HepG2 (cell line): ENCODE data around the gene ZFR. TPM values are rescaled to one million over a fixed set of nuclear protein-coding genes. Genes with fewer than 3 reads are reported as not detected.
A peak's percentile ranks its signal among the peaks of the same experiment; 100 is the strongest.

Experiments
- ATF4 ChIP-seq, 2 experiments: fragments of 450-650 bp in 1 of 2; sonication (generic) in 1 of 2; formaldehyde crosslinking; IDR thresholded peaks; 2 replicates each; pipeline versions ENCODE4 v1.5.0 to v1.8.0; 2020 to 2022; ENCODE audit warnings: mild to moderate bottlenecking in 1 of 2, missing genetic modification reagents in 1 of 2
- BCL6 ChIP-seq: IDR thresholded peaks from 2 replicates; pipeline ENCODE4 v1.6.1; 2016; ENCODE audit warnings: missing genetic modification reagents, missing compliant biosample characterization
- CC2D1A ChIP-seq: sonication (generic); formaldehyde crosslinking; IDR thresholded peaks from 2 replicates; pipeline ENCODE4 v1.8.1; 2023; ENCODE audit warnings: mild to moderate bottlenecking, missing genetic modification reagents
- GATAD2A ChIP-seq: IDR thresholded peaks from 2 replicates; pipeline ENCODE4 v1.6.1; 2016
- HDAC1 ChIP-seq: sonication (generic); formaldehyde crosslinking; IDR thresholded peaks from 2 replicates; pipeline ENCODE4 v1.5.1; 2020; ENCODE audit warnings: mild to moderate bottlenecking, missing genetic modification reagents
- HOMEZ ChIP-seq: IDR thresholded peaks from 2 replicates; pipeline ENCODE4 v1.6.1; 2016; ENCODE audit warnings: low read depth
- KDM3A ChIP-seq: IDR thresholded peaks from 2 replicates; pipeline ENCODE4 v1.6.1; 2018; ENCODE audit warnings: low read depth, missing compliant biosample characterization
- KDM6A ChIP-seq: IDR thresholded peaks from 2 replicates; pipeline ENCODE4 v1.6.1; 2016; ENCODE audit warnings: low read depth
- MLX ChIP-seq: IDR thresholded peaks from 2 replicates; pipeline ENCODE4 v1.6.1; 2016
- PLSCR1 ChIP-seq: sonication (generic); formaldehyde crosslinking; IDR thresholded peaks from 2 replicates; pipeline ENCODE4 v1.5.0; 2020; ENCODE audit warnings: missing genetic modification reagents, mild to moderate bottlenecking, borderline replicate concordance
- POGZ ChIP-seq: sonication (generic); formaldehyde crosslinking; IDR thresholded peaks from 2 replicates; pipeline ENCODE4 v1.4.0; 2020; ENCODE audit warnings: mild to moderate bottlenecking, missing genetic modification reagents
- POLR2AphosphoS5 ChIP-seq: IDR thresholded peaks from 2 replicates; pipeline ENCODE4 v1.6.1; 2012; ENCODE audit warnings: low read depth, low read length
- SOX13 ChIP-seq, 3 experiments: fragments of 450-650 bp in 1 of 3; sonication (generic) in 1 of 3; formaldehyde crosslinking in 1 of 3; IDR thresholded peaks in 2 of 3; conservative IDR thresholded peaks in 1 of 3; 2 replicates each; pipeline versions ENCODE4 v1.5.0 to v1.6.1; 2016 to 2020; ENCODE audit warnings: antibody characterized with exemption in 1 of 3, mild to moderate bottlenecking in 1 of 3, missing compliant biosample characterization in 1 of 3, missing genetic modification reagents in 1 of 3, moderate library complexity in 1 of 3
- SRSF9 ChIP-seq: fragments of 200-400 bp; formaldehyde crosslinking; IDR thresholded peaks from 2 replicates; pipeline ENCODE4 v1.6.1; 2018; ENCODE audit warnings: borderline replicate concordance, mild to moderate bottlenecking, low read depth, low read length; ENCODE audit not compliant: insufficient read depth, poor library complexity, severe bottlenecking
- TEAD2 ChIP-seq: sonication (generic); formaldehyde crosslinking; IDR thresholded peaks from 2 replicates; pipeline ENCODE4 v1.9.0; 2021; ENCODE audit warnings: missing genetic modification reagents
- ZBTB7B ChIP-seq: sonication (generic); formaldehyde crosslinking; IDR thresholded peaks from 2 replicates; pipeline ENCODE4 v1.4.0; 2020; ENCODE audit warnings: missing genetic modification reagents
- ZFP91 ChIP-seq: sonication (generic); formaldehyde crosslinking; IDR thresholded peaks from 2 replicates; pipeline ENCODE4 v1.9.0; 2022; ENCODE audit warnings: missing genetic modification reagents, mild to moderate bottlenecking, borderline replicate concordance
- ZMAT5 ChIP-seq: sonication (generic); formaldehyde crosslinking; IDR thresholded peaks from 2 replicates; pipeline ENCODE4 v1.5.0; 2020; ENCODE audit warnings: mild to moderate bottlenecking, low read depth, missing genetic modification reagents, borderline replicate concordance
- ZNF543 ChIP-seq: sonication (generic); formaldehyde crosslinking; IDR thresholded peaks from 2 replicates; pipeline ENCODE4 v1.4.0; 2020; ENCODE audit warnings: mild to moderate bottlenecking, missing genetic modification reagents
- ZNF557 ChIP-seq: sonication (generic); formaldehyde crosslinking; IDR thresholded peaks from 2 replicates; pipeline ENCODE4 v1.4.0; 2020; ENCODE audit warnings: missing genetic modification reagents
- ZNF605 ChIP-seq: sonication (generic); formaldehyde crosslinking; IDR thresholded peaks from 2 replicates; pipeline ENCODE4 v1.8.0; 2022; ENCODE audit warnings: mild to moderate bottlenecking, missing genetic modification reagents
- ZNF672 ChIP-seq: sonication (generic); formaldehyde crosslinking; IDR thresholded peaks from 2 replicates; pipeline ENCODE4 v1.8.1; 2022; ENCODE audit warnings: missing genetic modification reagents
- ZNF703 ChIP-seq: sonication (generic); formaldehyde crosslinking; IDR thresholded peaks from 2 replicates; pipeline ENCODE4 v1.5.1; 2020; ENCODE audit warnings: missing genetic modification reagents, mild to moderate bottlenecking, moderate library complexity, borderline replicate concordance
- ZSCAN12 ChIP-seq: sonication (generic); formaldehyde crosslinking; IDR thresholded peaks from 2 replicates; pipeline ENCODE4 v1.9.0; 2021; ENCODE audit warnings: mild to moderate bottlenecking, missing genetic modification reagents
- polyA plus RNA-seq, 8 experiments: library from polyadenylated mRNA; depleted of rRNA in 3 of 8; stranded (reverse) in 7 of 8; unstranded in 1 of 8; fragments of >200 nt; fragmentation: Illumina TruSeq in 4 of 8; extraction: Trizol in 4 of 8; gene quantifications; 2 replicates each; pipeline versions ENCODE4 v1.2.1 to v1.2.3, GENCODE V29; 2011 to 2016; ENCODE audit warnings: low read depth in 4 of 8, missing spikeins in 1 of 8, mixed read lengths in 1 of 8; ENCODE audit not compliant: insufficient read depth in 1 of 8
- total RNA-seq, 5 experiments: library from RNA; depleted of rRNA; stranded (reverse); fragments of >200 nt; fragmentation: Illumina TruSeq; extraction: Trizol; gene quantifications; 2 replicates each; pipeline ENCODE4 v1.2.3, GENCODE V29; 2016; ENCODE audit warnings: low read depth in 1 of 5

The ZFR gene
- total and polyA plus RNA-seq, 2 of the 13 experiments (the other 11 are each of a cell fraction or from before 2014, with no cell fraction given), result 89.0 to 92.8 TPM

- no peak for TF ChIP-seq ZNF672 (CRISPR knock-in tag)
- no peak for TF ChIP-seq HOMEZ (CRISPR knock-in tag)
- no peak for TF ChIP-seq ZBTB7B (CRISPR knock-in tag)
- 0 out of 2 replicates have a peak, but pooled peaks have one; percentile 6 for TF ChIP-seq ZNF543 (CRISPR knock-in tag)
- TF ChIP-seq KDM6A (CRISPR knock-in tag), result no peak
- TF ChIP-seq PLSCR1 (CRISPR knock-in tag), result no peak
- no peak for TF ChIP-seq CC2D1A (CRISPR knock-in tag)
- peak in 1 of 2 experiments; percentile 8; a peak in 1 of 4 replicates for TF ChIP-seq ATF4 (CRISPR knock-in tag; IDR thresholded peaks at IDR 0.05)
- no peak for TF ChIP-seq ZNF703
- no peak for TF ChIP-seq MLX (CRISPR knock-in tag)
- TF ChIP-seq HDAC1 (CRISPR knock-in tag), result no peak
- no peak for TF ChIP-seq TEAD2 (CRISPR knock-in tag)
- no peak for TF ChIP-seq POLR2AphosphoS5
- TF ChIP-seq KDM3A (CRISPR knock-in tag), result no peak
- TF ChIP-seq ZMAT5 (CRISPR knock-in tag), result no peak
- no peak for TF ChIP-seq ZSCAN12 (CRISPR knock-in tag)
- TF ChIP-seq SRSF9, result no peak
- peak; percentile 3; the same call in 1 of the 2 replicates for TF ChIP-seq ZNF605 (CRISPR knock-in tag)
- no peak for TF ChIP-seq BCL6
- no peak for TF ChIP-seq SOX13 (IDR thresholded peaks at IDR 0.05)
- TF ChIP-seq SOX13 (CRISPR knock-in tag; conservative IDR thresholded peaks at IDR 0.05 in 1 of 2, IDR thresholded peaks at IDR 0.05 in 1 of 2), result 0 out of 4 replicates have a peak, but pooled peaks of 1 of the 2 experiments have one; percentile 19
- no peak; the same call in 1 of the 2 replicates for TF ChIP-seq POGZ (CRISPR knock-in tag)
- TF ChIP-seq ZNF557 (CRISPR knock-in tag), result no peak
- TF ChIP-seq ZFP91 (CRISPR knock-in tag), result peak; percentile 36; the same call in 1 of the 2 replicates
- peak; percentile 33; the same call in 1 of the 2 replicates for TF ChIP-seq GATAD2A (CRISPR knock-in tag)
Observed at GRCh38 chr5:32330126-32330971, 114.2 kb downstream of the ZFR start (continued).
